Stimulated activated CD8-positive, alpha-beta memory T cell treated with anti-CD3 and anti-CD28 coated beads, Interleukin-2, amount 100 ng/mL, for 48 hours (primary cell): ENCODE results near the gene NRGN.

Source experiments
- DNase-seq, 2 donors: peaks; one replicate each; pipeline ENCODE4 v3.0.0-alpha.2; 2020; ENCODE audit warnings: low read depth in 2 of 2

NRGN gene

GRCh38 chr11:124788521-124788920, 48.8 kb downstream of the NRGN start:
- no peak for DNase-seq

DNA sequence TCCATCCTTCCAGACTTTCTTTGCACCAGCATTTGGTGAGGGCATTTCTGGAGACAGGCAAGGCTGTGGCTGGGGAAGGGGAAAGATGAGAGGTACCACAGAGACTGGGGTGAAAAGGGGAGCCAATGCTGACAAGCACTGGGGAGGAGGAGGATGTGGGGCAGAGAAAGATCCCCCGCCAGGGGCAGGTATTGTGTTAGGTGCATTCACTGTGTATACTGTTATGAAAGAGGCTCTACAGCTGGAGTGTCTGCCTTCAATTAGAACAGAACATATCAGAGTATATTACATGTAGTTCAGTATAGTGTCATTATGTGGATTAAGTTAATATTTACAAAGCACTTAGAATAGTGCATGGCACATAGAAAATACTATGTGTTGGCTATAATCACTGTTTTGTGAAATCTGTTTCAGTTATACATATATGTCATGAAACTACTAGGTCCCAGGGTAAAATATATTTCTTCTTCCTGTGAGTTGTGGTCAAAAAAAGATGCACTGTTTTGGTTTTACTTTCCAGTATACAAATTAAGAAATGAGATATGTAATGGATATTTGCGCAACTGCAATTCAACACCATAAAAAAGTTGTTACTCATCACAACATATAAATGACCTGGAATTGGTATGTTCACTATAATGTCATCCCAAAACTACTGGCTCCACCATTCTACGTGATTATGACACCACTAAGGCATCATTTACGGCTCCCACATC, 52.0 kb downstream of the NRGN start:
- no peak for DNase-seq

- DNase-seq: no peak
These were observed 53.9 kb downstream of the NRGN start for GRCh38 chr11:124793466-124794278.

DNA sequence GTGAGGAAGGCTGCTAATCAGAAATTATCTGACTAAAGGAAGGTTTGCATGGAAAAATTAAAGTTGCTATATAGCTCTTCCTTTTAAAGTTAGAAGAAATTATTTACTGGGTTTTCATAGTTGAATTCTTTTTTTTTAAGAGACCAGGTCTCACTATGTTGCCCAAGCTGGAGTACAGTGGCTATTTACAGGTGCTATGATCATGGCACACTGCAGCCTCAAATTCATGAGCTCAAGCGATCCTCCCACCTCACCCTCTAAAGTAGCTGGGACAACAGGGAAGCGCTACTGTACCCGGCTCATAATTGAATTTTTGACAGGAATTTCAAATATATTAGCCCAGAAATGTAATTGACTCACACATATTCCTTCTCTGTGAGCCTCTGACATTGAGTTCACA, 56.6 kb downstream of the NRGN start:
- DNase-seq: no peak
